ENCODE results near the gene DENND1A.
"Not testable (repeated sequence)": the region's sequence is repeated elsewhere in the genome, so short reads cannot be mapped to it uniquely, and the experiment has no call there.

Gene DENND1A

DNA sequence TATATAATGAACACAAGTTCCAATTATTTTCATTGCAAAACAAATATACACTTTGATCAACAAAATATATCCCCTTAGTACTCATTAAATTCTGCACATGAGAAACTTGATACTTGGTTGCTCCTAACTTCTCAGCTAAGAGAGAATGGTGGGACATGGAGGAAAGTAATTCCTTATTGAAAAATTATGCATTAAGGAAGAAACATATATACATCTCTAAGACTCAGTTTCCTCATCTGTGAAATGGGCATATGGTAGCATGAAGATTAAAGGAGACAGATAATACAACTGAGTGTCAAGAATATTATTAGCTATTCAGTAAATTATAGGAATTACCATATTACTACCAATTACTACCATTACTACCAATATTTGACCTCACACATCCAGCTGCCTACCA is 488.2 kb downstream of the DENND1A start:
- no peak for DNase-seq (ENCODE audit: low read depth in 2 of 3, low spot score in 2 of 3)

DNA sequence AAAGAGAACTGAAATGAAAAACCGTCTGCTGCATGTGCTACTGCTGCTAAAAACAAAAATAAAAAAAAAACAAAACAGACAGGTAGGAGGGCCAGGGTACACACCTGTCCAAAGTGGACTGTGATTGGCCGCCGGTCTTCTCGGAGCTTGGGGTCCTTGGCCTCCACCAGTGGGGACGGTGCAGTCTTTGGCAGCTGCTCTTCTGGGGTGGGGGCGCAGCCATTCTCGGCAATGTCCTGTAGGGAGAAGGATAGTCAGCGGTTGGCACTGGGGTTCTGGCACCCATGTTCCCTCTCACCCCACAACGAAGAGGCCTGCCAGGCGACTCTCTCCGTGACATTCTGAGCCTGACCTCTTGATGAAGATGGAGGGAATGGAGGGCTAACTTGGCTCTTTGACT is 489.7 kb downstream of the DENND1A start:
- DNase-seq (ENCODE audit: low read depth in 2 of 3, low spot score in 2 of 3), result no peak

DNA sequence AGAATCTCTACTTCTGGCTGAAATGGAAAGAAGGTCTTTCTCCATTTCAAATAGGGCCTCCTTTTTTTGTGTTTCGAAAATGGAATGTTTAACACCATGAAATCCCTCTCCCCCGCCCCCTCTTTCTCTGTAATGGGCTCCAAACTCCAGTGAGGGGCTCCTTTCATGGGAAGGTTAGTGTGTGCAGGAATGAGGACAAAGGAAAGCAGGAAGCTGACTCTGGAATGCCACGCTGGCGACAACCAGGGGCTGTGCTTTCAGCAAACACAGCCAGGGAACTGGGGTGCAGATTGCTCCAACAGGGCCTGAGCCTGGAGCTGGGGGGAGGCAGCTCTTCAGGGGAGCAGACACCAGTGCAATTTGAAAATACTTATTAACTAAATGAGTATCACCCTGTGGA is 491.1 kb downstream of the DENND1A start:
- no peak for DNase-seq (ENCODE audit: low read depth in 2 of 3, low spot score in 2 of 3)

DNA sequence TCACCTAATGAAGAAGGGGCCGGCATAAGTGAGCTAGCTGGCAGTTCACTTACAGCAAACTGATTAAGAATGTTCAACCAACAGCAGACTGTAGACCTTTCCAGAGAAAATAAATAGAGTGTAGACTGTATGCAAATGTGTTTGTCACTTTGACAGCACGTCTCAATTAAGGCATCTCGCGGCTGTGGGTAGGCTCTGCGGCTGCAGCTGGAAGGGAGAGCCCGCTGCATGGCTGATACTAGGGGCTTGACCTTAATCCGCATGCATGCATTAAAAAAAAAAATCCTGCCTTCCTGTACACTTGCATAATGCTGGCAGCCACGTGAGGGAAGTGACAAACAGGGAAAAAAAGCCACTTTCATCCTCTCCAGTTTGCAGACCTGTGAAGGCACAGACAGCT is 491.6 kb downstream of the DENND1A start:
- DNase-seq (ENCODE audit: low read depth in 2 of 3, low spot score in 2 of 3), result no peak

DNA sequence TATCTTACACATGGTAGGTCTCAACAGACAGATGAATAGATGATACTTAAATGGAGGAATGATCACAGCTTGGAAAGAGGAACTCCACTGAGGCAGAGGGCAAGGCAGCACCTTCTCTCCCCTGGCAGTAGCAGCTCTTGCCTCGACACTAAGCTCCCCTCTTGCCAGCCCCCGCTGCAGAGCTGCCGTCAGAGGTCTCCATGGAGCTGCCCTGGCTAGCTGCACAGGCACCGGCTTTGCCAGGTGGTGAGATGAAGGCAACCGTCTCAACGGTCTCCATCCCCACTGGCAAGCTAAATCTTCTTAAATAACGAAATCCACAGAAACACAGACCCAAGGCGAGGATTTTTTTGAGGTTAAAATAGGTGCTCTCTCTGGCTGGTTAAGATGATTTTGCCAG is 492.7 kb downstream of the DENND1A start:
- no peak for DNase-seq (ENCODE audit: low read depth in 2 of 3, low spot score in 2 of 3)

DNA sequence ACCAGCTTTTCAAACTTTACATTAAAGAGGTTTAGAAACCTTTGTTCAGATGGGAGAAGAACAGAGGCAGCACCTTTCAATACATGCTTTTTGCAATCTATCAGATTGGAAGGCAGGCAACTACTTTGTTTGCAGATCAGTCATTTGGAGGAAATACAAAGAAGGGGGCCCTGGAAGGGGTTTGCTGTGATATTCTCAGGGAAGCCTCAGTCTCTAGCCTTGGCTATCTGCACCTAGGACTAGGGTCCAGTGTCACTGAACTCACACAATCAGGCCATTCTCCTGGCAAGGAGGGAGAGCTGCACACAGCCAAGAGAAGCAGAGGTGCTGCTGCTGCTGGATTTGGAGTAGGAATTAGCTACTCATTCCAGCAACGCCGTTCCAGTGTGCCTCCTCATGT is 494.5 kb downstream of the DENND1A start:
- no peak for DNase-seq (ENCODE audit: low read depth in 2 of 3, low spot score in 2 of 3)

DNA sequence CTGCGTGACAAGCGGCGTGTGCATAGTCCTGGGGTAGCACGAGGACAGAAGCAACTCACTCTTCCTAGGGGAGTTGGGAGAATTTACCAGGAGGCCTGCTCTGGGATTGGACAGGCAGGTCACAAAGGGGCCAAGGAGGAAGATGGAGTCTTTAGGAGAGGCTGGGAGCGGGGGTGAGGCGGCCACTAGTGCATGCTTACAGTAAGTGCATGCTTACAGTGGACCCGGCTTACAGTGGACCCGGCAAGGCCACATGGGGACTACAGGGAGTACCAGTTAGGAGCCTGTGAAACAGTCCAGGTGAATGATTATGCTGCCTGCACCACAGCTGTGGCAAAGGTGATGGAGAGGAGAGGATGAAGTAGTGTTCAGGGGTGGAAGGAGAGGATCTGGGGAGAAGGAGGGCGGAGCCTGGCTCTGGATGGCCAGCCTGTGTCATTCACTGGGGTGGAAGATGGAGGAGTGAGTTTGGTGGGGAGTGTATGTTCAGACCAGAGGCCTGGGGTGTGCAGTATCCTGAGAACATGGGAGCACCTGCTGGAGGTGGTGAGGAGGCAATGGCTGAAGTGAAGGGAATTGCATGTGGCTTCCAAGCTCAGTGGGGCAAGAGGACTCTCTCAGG is 495.2 kb downstream of the DENND1A start:
- DNase-seq (ENCODE audit: low read depth in 2 of 3, low spot score in 2 of 3), result no peak

DNA sequence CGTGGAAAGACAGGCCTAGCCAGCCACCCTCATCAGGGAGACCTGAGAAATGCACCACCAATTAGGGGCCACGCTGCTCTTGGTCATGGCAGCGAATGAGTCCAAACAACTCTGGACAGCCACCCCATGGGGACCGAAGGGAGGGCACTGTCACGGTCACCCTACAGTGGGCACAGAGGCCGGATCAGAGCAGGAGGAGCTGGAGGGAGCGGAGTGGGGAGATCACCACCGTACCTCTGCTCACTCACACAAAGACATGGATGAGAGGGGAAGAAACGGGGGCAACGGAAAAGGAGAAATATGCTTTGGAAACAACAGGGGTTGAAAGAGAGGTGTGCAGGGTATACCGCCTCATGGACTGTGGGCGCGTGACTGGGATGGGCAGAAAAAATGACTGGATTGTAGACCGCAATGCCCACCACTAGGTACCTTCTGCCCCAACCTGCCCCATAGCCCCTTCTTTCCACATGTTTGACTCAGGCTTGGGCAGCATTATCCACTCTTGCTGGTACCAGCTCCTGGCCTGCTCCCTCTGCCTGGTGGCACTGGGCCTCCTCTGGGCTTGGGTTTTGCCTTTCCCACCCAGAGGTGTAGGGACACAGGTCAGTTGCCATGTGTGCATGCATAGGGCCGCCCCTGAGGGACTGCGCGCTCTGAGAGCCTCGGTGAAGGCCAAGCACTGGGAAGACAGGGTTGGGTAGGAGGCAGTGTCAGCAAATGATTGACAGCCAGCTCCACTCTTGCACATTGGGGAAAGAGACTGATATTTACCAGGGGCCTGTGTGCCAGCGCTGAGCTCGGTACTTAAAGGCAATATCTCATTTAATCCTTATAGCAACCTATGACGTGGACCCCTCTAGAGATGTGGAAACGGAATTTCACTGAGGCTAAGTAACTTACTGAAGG is 497.3 kb downstream of the DENND1A start:
- DNase-seq (ENCODE audit: low read depth in 2 of 3, low spot score in 2 of 3), result no peak

DNA sequence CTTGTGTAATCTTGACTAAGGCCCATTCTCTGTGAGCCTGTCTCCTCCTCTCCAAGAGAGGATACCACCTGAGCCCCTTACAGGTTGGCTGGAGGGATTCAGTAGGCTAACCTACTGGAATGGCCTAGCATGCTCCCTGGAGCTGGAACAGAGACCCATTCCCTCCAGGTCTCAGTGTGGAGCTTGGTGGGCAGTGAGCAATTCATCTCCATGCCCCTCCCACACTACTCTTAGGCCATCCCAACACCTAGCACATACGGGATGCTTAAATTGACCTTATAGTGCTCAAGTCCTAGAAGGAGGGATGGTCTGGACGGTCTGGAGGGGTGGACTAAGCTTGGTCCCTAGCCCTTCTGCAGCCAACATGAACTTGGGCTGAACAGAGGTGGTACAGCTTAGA is 498.3 kb downstream of the DENND1A start:
- no peak for DNase-seq (ENCODE audit: low read depth in 2 of 3, low spot score in 2 of 3)

DNA sequence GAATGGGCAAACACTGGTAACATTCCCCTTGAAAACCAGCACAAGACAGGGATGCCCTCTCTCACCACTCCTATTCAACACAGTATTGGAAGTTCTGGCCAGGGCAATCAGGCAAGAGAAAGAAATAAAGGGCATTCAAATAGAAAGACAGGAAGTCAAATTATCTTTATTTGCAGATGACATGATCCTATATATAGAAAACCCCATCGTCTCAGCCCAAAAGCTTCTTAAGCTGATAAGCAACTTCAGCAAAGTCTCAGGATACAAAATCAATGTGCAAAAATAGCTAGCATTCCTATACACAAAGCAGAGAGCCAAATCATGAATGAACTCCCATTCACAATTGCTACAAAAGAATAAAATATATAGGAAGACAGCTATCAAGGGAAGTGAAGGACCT is 501.5 kb downstream of the DENND1A start:
- not testable (repeated sequence) for DNase-seq (ENCODE audit: low read depth in 2 of 3, low spot score in 2 of 3)

DNA sequence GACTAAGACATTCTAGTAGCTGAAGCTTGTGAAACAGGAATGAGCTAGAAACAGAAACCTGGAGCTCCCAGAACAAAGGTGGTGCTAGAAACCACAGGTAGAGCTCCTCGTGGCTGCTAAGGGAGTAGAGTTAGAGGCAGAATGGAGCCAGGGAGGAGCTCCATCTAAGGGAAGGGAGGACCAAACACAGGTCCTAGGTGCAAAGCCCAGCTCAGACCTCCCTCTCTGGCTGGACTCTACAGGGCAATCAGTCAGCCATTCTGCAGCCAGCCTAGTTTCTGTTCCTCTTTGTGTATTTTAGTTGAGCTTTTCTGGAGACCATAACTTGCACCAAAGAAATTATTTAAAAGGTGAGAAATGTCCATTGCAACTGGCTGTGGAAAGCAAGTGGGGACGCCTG is 503.5 kb downstream of the DENND1A start:
- DNase-seq (ENCODE audit: low read depth in 2 of 3, low spot score in 2 of 3), result no peak

DNA sequence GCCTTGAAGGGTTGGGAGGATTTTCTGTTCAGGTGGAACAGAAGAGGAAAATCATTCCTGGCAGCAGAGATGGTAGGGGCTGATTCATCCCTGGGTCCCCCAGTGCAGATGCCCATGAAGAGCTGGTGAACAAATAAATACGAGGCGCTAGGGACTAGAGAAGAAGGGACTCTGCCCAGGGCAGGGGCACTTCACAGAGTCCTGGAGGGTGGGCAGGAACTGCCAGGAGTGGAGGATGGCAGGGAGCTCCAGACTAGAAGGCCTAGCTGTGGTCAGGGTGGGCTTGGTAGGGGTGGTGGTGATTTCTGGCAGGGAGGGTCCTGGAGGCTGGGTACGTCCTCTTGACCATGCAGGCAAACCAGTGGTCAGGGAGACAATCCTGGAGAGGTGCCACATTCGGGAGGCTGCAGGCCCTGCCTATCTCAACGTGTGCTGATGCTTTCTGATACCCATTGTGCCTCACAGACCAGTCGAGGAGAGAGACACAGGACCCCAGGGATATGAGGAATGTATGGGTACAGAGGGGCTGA is 504.0 kb downstream of the DENND1A start:
- DNase-seq (ENCODE audit: low read depth in 2 of 3, low spot score in 2 of 3), result no peak

DNA sequence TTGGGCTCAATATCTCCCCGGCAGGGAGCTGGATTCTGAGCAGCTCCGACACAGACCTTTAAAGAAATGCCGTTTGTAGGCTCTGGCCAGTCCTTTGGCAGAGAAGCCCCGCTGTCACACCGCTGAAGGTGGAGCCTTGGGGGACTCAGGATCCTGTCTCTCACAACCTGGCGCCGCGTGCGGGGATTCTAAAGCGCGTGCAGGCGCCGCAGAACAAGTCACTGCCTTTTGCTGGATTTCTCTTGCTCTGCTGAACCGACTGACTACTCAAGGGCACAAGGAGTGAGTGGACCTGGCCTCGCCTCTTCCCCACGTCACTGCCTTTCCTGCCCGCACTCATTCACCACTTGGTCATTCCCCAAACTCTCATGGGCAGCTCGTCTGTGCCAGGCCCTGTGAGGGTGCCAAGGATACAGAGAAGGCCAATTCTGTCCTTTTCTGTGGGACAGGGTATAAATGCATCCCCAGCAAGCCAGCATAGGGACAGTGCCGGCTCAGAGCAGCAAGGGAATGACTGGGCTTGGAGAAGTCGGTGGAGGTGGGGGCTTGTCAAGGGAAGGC is 504.6 kb downstream of the DENND1A start:
- DNase-seq (ENCODE audit: low read depth in 2 of 3, low spot score in 2 of 3), result no peak

DNA sequence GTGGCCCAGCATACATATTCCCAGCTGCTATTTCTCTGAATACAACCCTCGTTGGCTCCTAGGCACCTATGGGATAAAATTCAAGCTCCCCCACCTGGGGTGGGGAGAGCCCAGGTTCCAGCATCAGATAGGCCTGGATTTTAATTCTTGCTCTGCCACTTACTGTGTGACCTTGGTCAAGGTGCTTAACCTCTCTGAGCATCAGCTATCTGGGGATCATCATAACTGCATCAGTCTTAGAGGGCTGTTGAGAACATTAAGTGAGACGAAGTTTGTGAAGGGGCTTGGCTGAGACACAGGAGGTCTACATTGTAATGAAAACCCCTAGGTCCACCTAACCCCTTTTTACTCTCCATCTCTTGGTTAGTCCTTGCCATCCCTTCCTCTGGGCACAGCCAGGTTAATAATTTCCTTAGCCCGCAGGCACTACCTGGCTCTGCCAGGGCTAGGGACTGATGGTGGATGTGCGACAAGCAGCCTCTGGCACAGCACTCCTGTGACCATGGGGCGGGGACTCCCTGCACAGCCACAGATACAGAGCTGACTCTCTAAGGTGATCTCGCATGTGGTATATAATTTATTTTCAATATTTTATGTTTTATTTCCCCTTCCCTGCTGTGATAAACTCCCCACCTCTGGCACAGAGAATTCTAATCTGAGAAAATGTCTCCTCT is 505.2 kb downstream of the DENND1A start:
- DNase-seq (ENCODE audit: low read depth in 2 of 3, low spot score in 2 of 3), result no peak

DNA sequence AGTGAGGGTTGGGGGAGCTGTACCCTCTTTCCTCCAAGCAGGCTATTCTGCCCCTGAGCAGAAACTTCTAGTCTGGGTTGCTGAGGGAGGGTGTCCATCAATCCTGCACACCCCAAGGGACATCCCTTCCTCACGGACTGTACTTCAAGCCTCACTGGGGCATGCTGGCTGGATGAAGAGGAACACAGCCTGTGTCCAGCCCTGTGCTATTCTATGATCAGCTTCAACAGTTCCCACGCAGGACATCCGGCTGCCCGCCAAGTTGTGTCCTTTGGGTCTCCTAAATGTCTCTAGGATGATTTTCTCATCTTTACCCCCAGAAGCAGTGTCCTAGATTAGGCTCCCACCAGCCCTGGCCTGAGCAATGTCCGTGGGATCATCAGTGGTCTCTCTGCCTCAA is 505.8 kb downstream of the DENND1A start:
- DNase-seq (ENCODE audit: low read depth in 2 of 3, low spot score in 2 of 3), result no peak

DNA sequence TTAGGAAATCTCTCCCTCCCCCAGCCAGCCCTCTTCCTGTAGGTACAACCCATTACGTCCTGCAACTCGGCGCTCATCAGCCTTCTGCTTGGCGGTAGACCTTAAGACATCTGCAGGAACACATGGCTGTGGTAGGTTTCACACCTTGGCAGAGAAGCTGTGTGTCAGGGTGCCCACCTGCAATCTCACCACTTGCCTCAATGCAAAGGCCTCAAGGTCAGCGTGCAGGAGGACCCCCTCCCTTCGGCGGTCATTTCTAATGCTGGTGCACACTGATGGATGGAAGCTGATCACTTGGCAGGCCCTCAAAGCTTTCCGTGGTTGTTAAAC is 506.6 kb downstream of the DENND1A start:
- no peak for DNase-seq (ENCODE audit: low read depth in 2 of 3, low spot score in 2 of 3)

DNA sequence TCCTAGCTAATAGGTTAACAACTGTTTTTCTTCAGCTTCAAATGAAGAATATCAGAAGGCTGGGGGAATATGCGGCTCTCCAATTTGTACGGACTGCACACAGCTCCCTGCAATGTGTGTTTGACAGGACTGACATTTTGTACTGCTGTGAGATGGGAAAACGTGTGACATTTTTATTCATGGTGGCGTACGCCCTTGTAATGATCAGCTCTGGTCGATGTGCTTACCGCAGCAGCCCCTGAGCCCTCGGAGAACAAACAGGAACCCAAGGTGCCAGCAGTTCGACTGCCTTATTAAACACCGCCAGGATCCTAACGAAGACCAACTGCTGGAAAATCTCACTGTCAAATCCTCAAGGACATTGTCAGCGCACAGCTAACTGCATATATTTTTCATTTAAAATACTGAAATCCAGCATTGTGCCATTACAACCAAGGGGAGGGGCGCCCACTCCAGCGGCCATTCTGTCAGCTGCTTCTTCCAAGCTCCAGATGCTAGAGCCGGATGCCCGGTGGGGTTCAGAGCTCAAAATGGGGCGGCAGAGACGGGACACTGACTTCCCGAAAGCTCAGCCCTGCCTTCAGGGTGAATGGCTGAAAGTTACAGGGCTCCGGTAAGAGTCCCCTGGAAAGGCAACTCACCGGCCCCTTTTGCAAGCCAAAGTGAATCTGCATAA is 507.2 kb downstream of the DENND1A start:
- no peak for DNase-seq (ENCODE audit: low read depth in 2 of 3, low spot score in 2 of 3)

DNA sequence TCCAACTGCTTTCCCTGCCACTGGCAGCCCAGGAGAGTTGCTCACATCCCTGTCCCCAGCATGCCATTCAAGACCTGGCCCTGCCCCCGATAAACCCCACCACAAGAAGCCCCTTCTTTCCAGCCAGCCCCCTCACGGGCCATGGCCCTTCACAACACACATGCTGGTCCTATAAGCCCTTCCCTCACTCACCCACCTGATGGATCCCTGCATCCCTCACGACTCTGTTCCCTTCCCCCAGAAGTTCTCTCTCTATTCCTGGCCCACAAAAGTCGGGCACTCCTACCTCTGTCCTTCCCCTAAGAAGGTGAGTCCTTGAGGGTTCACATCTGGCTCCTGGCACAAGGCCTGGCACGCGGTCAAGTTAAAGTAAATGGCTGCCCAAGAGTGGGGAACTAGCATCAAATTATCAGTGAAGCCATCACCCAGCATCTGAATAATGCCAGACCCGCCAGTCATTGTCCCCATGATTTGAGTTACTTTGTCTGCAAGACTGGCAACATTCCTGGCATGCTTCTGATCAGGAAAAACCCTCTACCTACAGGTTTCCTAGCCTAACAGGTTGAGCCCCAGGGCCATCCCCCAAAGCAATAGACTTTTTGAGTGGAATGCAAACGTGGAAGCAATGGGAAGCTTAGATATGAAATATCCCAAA is 508.0 kb downstream of the DENND1A start:
- DNase-seq (ENCODE audit: low read depth in 2 of 3, low spot score in 2 of 3), result no peak

DNA sequence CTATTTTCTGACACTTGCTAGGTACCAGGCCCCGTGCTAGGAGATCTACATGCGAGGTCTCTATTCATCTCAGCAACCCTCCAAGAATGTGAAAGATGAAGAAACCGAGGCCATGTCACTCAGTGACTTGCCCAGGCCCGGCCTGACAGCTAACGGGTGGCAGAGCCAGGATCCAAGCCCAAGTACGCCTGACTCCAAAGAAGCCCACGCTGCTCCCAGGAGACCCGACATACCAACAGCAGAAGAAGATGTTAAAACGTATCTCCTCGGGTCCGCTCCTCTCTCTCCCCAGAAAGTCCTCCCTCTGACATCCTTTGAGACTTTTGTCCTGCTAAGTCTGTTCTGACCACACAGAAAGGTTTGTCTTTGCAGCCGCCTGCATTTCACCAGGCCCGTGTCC is 508.7 kb downstream of the DENND1A start:
- no peak for DNase-seq (ENCODE audit: low read depth in 2 of 3, low spot score in 2 of 3)

DNA sequence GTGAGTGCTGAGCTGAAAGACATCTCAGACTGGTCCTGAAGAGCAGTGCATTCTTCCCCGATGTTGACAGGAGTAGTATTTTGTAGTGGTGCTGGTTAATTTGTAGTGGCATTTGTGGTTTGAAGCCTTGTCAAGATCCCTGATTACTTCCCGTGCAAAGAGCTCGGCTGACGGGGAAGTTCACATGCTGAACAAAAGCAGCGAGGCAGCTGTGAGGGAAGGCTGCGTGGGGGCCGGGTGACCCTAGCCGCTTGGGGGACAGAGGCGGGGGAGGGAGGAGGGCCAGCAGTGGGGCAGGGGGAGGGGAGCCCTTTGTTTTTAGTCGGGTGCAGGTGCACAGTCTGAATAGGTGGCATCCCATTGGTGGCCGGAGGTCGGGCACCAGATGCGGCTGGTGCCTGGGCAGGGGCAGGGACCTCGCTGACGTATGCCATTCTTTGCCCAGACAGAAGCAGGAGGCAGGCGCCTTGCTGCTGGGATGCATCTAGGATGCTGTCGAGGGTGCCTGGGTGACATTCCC is 509.3 kb downstream of the DENND1A start:
- no peak for DNase-seq (ENCODE audit: low read depth in 2 of 3, low spot score in 2 of 3)
